H1 (cell line): ENCODE results near the gene C12orf56. TPM values are rescaled to one million over a fixed set of nuclear protein-coding genes. Genes with fewer than 3 reads are reported as not detected.

Experiments used
- CTCF ChIA-PET: fragments of 300-600 bp; sonication (Branson Sonifier 250); formaldehyde crosslinking; loops from one replicate; lab custom pipeline; 2021; ENCODE audit not compliant: partially characterized antibody; lab: Charles Lee
- POLR2A ChIA-PET: fragments of 300-600 bp; sonication (Branson Sonifier 250); formaldehyde crosslinking; loops from one replicate; lab custom pipeline; 2021; ENCODE audit warnings: inconsistent platforms; ENCODE audit not compliant: partially characterized antibody; lab: Charles Lee
- DNase-seq, 2 experiments: peaks; one replicate each; pipeline versions ENCODE4 v3.0.0 to v3.0.0-alpha.2; 2010 to 2022; ENCODE audit warnings: low spot score in 2 of 2, low read depth in 1 of 2, mixed read lengths in 1 of 2
- FAIRE-seq: peaks from 2 replicates; lab custom pipeline; 2011; peaks lifted over from hg19 to GRCh38; lab: Jason Lieb, UNC
- H2AFZ ChIP-seq: 2 replicates; pipeline ENCODE4 v1.8.1; 2012; ENCODE audit warnings: low read length, inconsistent platforms
- H2AK5ac ChIP-seq: 2 replicates; pipeline ENCODE4 v1.6.1; 2013; ENCODE audit warnings: low read depth, low read length
- H2BK120ac ChIP-seq: replicated peaks from 2 replicates; pipeline ENCODE3; 2013; ENCODE audit warnings: low read depth, low read length, inconsistent platforms
- H2BK12ac ChIP-seq: 2 replicates; pipeline ENCODE4 v1.6.1; 2013; ENCODE audit warnings: low read depth, low read length
- H2BK15ac ChIP-seq: 2 replicates; pipeline ENCODE4 v1.6.1; 2013; ENCODE audit warnings: low read length
- H2BK20ac ChIP-seq: 2 replicates; pipeline ENCODE4 v1.6.1; 2013; ENCODE audit warnings: low read length
- H2BK5ac ChIP-seq: 2 replicates; pipeline ENCODE4 v1.6.1; 2013; ENCODE audit warnings: low read depth, low read length
- H3K14ac ChIP-seq: 2 replicates; pipeline ENCODE4 v1.6.1; 2013; ENCODE audit warnings: inconsistent platforms; ENCODE audit not compliant: insufficient read length
- H3K18ac ChIP-seq: 2 replicates; pipeline ENCODE4 v1.6.1; 2013; ENCODE audit warnings: low read length; ENCODE audit errors: extremely low read depth
- H3K23ac ChIP-seq: 2 replicates; pipeline ENCODE4 v1.6.1; 2013; ENCODE audit warnings: inconsistent platforms; ENCODE audit not compliant: insufficient read length
- H3K23me2 ChIP-seq: 2 replicates; pipeline ENCODE4 v1.6.1; 2013; ENCODE audit warnings: low read depth, low read length
- H3K27ac ChIP-seq: 2 replicates; pipeline ENCODE4 v1.6.1; 2011; ENCODE audit warnings: low read depth, low read length, inconsistent platforms
- H3K27me3 ChIP-seq, 4 experiments: replicated peaks in 1 of 4; 1 replicate in 1 of 4; 2 replicates in 3 of 4; pipeline versions ENCODE4 v1.6.1 to v1.8.1; 2011 to 2013; ENCODE audit warnings: low read length in 3 of 4, mild to moderate bottlenecking in 3 of 4, inconsistent platforms in 2 of 4, mixed read lengths in 2 of 4, moderate library complexity in 1 of 4; ENCODE audit not compliant: control insufficient read depth in 3 of 4, insufficient read depth in 3 of 4; ENCODE audit errors: extremely low read depth in 1 of 4
- H3K36me3 ChIP-seq, 4 experiments: 2 replicates each; pipeline versions ENCODE4 v1.6.1 to v1.8.1; 2011 to 2013; ENCODE audit warnings: mild to moderate bottlenecking in 4 of 4, low read length in 3 of 4, moderate library complexity in 2 of 4, control low read depth in 1 of 4, inconsistent platforms in 1 of 4; ENCODE audit not compliant: insufficient read depth in 4 of 4, control insufficient read depth in 2 of 4
- H3K4ac ChIP-seq: replicated peaks from 2 replicates; pipeline ENCODE3; 2013; ENCODE audit warnings: low read length, low read depth, mixed read lengths, inconsistent platforms; ENCODE audit not compliant: insufficient read length
- H3K4me1 ChIP-seq, 4 experiments: replicated peaks in 1 of 4; 1 replicate in 1 of 4; 2 replicates in 3 of 4; pipeline versions ENCODE4 v1.6.1 to v1.8.1; 2011 to 2013; ENCODE audit warnings: low read length in 3 of 4, inconsistent platforms in 2 of 4, mixed read lengths in 1 of 4; ENCODE audit not compliant: insufficient read depth in 4 of 4, control insufficient read depth in 3 of 4
- H3K4me2 ChIP-seq, 2 experiments: 2 replicates each; pipeline versions ENCODE4 v1.6.1 to v1.8.1; 2011 to 2013; ENCODE audit warnings: low read depth in 2 of 2, low read length in 2 of 2, control low read depth in 1 of 2, inconsistent platforms in 1 of 2, mild to moderate bottlenecking in 1 of 2; ENCODE audit not compliant: insufficient read depth in 1 of 2
- H3K4me3 ChIP-seq, 4 experiments: fragments of 200-600, 300-600 bp in 1 of 4; sonication (generic), shearing (Covaris generic), sonication (Bioruptor Twin) in 1 of 4; 2 replicates each; pipeline versions ENCODE4 v1.5.1 to v1.8.1; 2011 to 2016; ENCODE audit warnings: low read length in 4 of 4, low read depth in 3 of 4, control low read depth in 2 of 4, inconsistent platforms in 2 of 4, mild to moderate bottlenecking in 2 of 4, mixed read lengths in 1 of 4, moderate library complexity in 1 of 4; ENCODE audit not compliant: insufficient read depth in 2 of 4; ENCODE audit errors: extremely low read depth in 1 of 4
- H3K56ac ChIP-seq: replicated peaks from 2 replicates; pipeline ENCODE3; 2013; ENCODE audit warnings: low read depth, mild to moderate bottlenecking, mixed read lengths, low read length, inconsistent platforms; ENCODE audit not compliant: insufficient read length
- H3K79me1 ChIP-seq: 2 replicates; pipeline ENCODE4 v1.6.1; 2013; ENCODE audit warnings: low read depth, low read length, control low read depth
- H3K79me2 ChIP-seq, 2 experiments: 2 replicates each; pipeline versions ENCODE4 v1.6.1 to v1.8.1; 2012 to 2013; ENCODE audit warnings: low read length in 2 of 2, mild to moderate bottlenecking in 2 of 2, inconsistent platforms in 1 of 2; ENCODE audit not compliant: insufficient read depth in 2 of 2, control insufficient read depth in 1 of 2
- H3K9ac ChIP-seq, 4 experiments: replicated peaks in 1 of 4; 1 replicate in 1 of 4; 2 replicates in 3 of 4; pipeline versions ENCODE4 v1.6.1 to v1.8.1; 2011 to 2013; ENCODE audit warnings: low read depth in 3 of 4, low read length in 3 of 4, control low read depth in 2 of 4, mild to moderate bottlenecking in 2 of 4, moderate library complexity in 2 of 4, inconsistent platforms in 1 of 4; ENCODE audit errors: extremely low read depth in 1 of 4
- H3K9me3 ChIP-seq, 2 experiments: 2 replicates each; pipeline versions ENCODE4 v1.6.1 to v1.8.1; 2012 to 2013; ENCODE audit warnings: mild to moderate bottlenecking in 2 of 2, moderate library complexity in 2 of 2, control low read depth in 1 of 2, inconsistent platforms in 1 of 2, low read depth in 1 of 2, low read length in 1 of 2, mixed read lengths in 1 of 2; ENCODE audit not compliant: insufficient read depth in 2 of 2
- H4K20me1 ChIP-seq, 2 experiments: replicated peaks in 1 of 2; 2 replicates each; pipeline versions ENCODE3 to v1.8.1; 2011 to 2013; ENCODE audit warnings: inconsistent platforms in 2 of 2, low read length in 2 of 2, mild to moderate bottlenecking in 1 of 2; ENCODE audit not compliant: insufficient read depth in 2 of 2, control insufficient read depth in 1 of 2
- H4K5ac ChIP-seq: 2 replicates; pipeline ENCODE4 v1.6.1; 2013; ENCODE audit warnings: low read length, low read depth, mixed read lengths, inconsistent platforms; ENCODE audit not compliant: insufficient read length
- H4K8ac ChIP-seq: 2 replicates; pipeline ENCODE4 v1.8.0; 2013; ENCODE audit warnings: mild to moderate bottlenecking, moderate library complexity, low read length, inconsistent platforms; ENCODE audit not compliant: insufficient read depth; ENCODE audit errors: extremely low read depth
- H4K91ac ChIP-seq: replicated peaks from 2 replicates; pipeline ENCODE3; 2013; ENCODE audit warnings: low read length, mixed read lengths, inconsistent platforms; ENCODE audit not compliant: insufficient read length
- CREB1 ChIP-seq: IDR thresholded peaks from 2 replicates; pipeline ENCODE4 v1.6.1; 2012; ENCODE audit warnings: inconsistent platforms
- MAFK ChIP-seq: IDR thresholded peaks from 2 replicates; pipeline ENCODE4 v1.6.1; 2012; ENCODE audit warnings: low read depth, mild to moderate bottlenecking, improper control_type of control experiment, low read length
- SP2 ChIP-seq: IDR thresholded peaks from 2 replicates; pipeline ENCODE4 v1.6.1; 2012; ENCODE audit warnings: mild to moderate bottlenecking, low read length, inconsistent platforms
- SRF ChIP-seq: IDR thresholded peaks from 2 replicates; pipeline ENCODE4 v1.6.1; 2011; ENCODE audit warnings: mild to moderate bottlenecking, low read depth, low read length, moderate library complexity
- WGBS, 2 experiments: shearing (Covaris generic) in 1 of 2; methylation state at CpG; one replicate each; pipeline versions ENCODE4 v1.1.6 to v1.1.7; 2013 to 2015; ENCODE audit warnings: low lambda C conversion rate in 2 of 2, mixed read lengths in 2 of 2, inconsistent platforms in 1 of 2, low coverage in 1 of 2, missing lambda C conversion rate in 1 of 2; ENCODE audit not compliant: insufficient replicate concordance in 2 of 2, insufficient coverage in 1 of 2, insufficient read length in 1 of 2; ENCODE audit errors: extremely low coverage in 1 of 2, missing lambda C conversion rate in 1 of 2; 5-methylcytosine and 5-hydroxymethylcytosine counted together
- polyA plus RNA-seq, 7 experiments: library from polyadenylated mRNA; depleted of rRNA in 3 of 7; stranded (reverse) in 5 of 7; unstranded in 2 of 7; fragments of >200 nt in 5 of 7; fragments of 200-250 nt in 2 of 7; gene quantifications; 1 replicate in 5 of 7; 2 replicates in 1 of 7; 4 replicates in 1 of 7; pipeline versions ENCODE4 v1.2.1 to v1.2.3, GENCODE V29; 2011 to 2013; ENCODE audit warnings: missing spikeins in 2 of 7, mixed read lengths in 2 of 7
- total RNA-seq: library from RNA; stranded (reverse); fragmentation: NEBNext Ultra II Directional; extraction: Animal tissue kit (Norgen Biotek cat#: 25700); gene quantifications from 2 replicates; pipeline ENCODE4 v1.2.1, GENCODE V29; 2021
- TF ChIP-seq, protein P1 (sequence below): IDR thresholded peaks from 2 replicates; pipeline ENCODE4 v1.6.1; 2012; ENCODE audit warnings: inconsistent platforms
- TF ChIP-seq, protein P2 (sequence below): IDR thresholded peaks from 2 replicates; pipeline ENCODE4 v1.6.1; 2011; ENCODE audit warnings: low read length, improper control_type of control experiment

Gene C12orf56
- total and polyA plus RNA-seq, 2 of the 8 experiments (the other 6 are each of a cell fraction or from before 2014, with no cell fraction given): 1.1 to 2.9 TPM

DNA sequence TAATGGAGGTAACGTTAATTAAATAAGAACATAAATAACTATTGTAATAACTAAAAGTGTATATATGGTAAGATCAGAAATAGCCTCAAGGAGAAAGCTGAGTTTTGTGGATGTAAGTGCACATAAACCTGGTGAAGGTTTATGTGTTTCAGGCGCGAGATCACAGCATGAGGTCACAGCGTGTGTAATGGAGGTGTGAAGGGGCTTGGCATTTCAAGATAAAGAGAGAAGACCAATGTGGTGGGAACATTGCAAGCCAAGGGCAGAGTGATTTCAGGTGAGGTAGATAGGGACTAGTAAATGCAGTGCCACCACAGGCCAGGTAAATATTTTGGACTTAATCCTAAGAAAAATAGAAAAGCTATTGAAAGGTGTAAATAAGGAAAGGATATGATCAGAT is 146.7 kb downstream of the C12orf56 start:
- Histone ChIP-seq H3K36me3 (no peaks in the 10 kb centered on the region), H2BK5ac (no peak overlapping the region), H4K20me1 (no peaks in the 10 kb centered on the region), H4K91ac (no peak overlapping the region), H3K4ac (no peak overlapping the region), H3K27ac (no peak overlapping the region), H2BK12ac (no peak overlapping the region), H4K5ac (no peak overlapping the region), H3K9me3 (no peaks in the 10 kb centered on the region), H3K23me2 (no peaks in the 10 kb centered on the region), H2AK5ac (no peak overlapping the region), H3K56ac (no peak overlapping the region), H3K4me2 (no peak overlapping the region), H3K18ac (no peak overlapping the region), H3K79me2 (no peaks in the 10 kb centered on the region), H3K4me3 (no peak overlapping the region), H2BK15ac (no peak overlapping the region), H3K27me3 (no peaks in the 10 kb centered on the region), H2BK120ac (no peak overlapping the region), H3K14ac (no peak overlapping the region), H4K8ac (no peak overlapping the region), H3K79me1 (no peaks in the 10 kb centered on the region), H2AFZ (no peak overlapping the region), H3K4me1 (no peaks in the 10 kb centered on the region; a peak in 1 of 7 replicates), H2BK20ac (no peak overlapping the region), H3K23ac (no peak overlapping the region), H3K9ac (no peak overlapping the region)
- WGBS, 2 experiments: 85% methylated on average over 4 of the region's 4 CpGs; no CpG with 5 or more reads in 1 of the 2 experiments
- CTCF ChIA-PET: interaction anchor here (0.6 to 1.7 kb wide), 5 partner anchors 11 to 415 kb away, joined by 3 to 4 read pairs (median 3); no protein-coding TSS in a partner anchor
- FAIRE-seq: no peak
- POLR2A ChIA-PET: interaction anchor here (0.9 kb wide), 1 partner anchor 16 kb away, joined by 3 read pairs; no protein-coding TSS in a partner anchor
- TF ChIP-seq, protein P1, sequence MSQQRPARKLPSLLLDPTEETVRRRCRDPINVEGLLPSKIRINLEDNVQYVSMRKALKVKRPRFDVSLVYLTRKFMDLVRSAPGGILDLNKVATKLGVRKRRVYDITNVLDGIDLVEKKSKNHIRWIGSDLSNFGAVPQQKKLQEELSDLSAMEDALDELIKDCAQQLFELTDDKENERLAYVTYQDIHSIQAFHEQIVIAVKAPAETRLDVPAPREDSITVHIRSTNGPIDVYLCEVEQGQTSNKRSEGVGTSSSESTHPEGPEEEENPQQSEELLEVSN: peak; percentile 33; the same call in 1 of the 2 replicates
- TF ChIP-seq CREB1 (no peak), SRF (no peak), MAFK (no peak), SP2 (no peak)
- TF ChIP-seq, protein P2, sequence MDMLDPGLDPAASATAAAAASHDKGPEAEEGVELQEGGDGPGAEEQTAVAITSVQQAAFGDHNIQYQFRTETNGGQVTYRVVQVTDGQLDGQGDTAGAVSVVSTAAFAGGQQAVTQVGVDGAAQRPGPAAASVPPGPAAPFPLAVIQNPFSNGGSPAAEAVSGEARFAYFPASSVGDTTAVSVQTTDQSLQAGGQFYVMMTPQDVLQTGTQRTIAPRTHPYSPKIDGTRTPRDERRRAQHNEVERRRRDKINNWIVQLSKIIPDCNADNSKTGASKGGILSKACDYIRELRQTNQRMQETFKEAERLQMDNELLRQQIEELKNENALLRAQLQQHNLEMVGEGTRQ: no peak
- no peak for DNase-seq
